OCI-LY3 (cell line): ENCODE results near the gene ARMH4.

Source experiments
- EZH2phosphoT487 ChIP-seq: fragments of 200-600 bp; shearing (Covaris generic); IDR thresholded peaks from 2 replicates; pipeline ENCODE4 v1.6.1; 2018; ENCODE audit warnings: antibody characterized with exemption, mixed run types, low read depth
- TF ChIP-seq, protein P1 (sequence below): fragments of 200-600, 300-600 bp; sonication (generic); IDR thresholded peaks from 2 replicates; pipeline ENCODE4 v1.5.1; 2014; ENCODE audit warnings: antibody characterized with exemption, low read length, low read depth

GRCh38 chr14:57991353-57991752 is 160.7 kb downstream of the ARMH4 start:
- TF ChIP-seq, protein P1, sequence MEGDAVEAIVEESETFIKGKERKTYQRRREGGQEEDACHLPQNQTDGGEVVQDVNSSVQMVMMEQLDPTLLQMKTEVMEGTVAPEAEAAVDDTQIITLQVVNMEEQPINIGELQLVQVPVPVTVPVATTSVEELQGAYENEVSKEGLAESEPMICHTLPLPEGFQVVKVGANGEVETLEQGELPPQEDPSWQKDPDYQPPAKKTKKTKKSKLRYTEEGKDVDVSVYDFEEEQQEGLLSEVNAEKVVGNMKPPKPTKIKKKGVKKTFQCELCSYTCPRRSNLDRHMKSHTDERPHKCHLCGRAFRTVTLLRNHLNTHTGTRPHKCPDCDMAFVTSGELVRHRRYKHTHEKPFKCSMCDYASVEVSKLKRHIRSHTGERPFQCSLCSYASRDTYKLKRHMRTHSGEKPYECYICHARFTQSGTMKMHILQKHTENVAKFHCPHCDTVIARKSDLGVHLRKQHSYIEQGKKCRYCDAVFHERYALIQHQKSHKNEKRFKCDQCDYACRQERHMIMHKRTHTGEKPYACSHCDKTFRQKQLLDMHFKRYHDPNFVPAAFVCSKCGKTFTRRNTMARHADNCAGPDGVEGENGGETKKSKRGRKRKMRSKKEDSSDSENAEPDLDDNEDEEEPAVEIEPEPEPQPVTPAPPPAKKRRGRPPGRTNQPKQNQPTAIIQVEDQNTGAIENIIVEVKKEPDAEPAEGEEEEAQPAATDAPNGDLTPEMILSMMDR, result no peak
- TF ChIP-seq EZH2phosphoT487, result no peak
